ENCODE measurements around the gene PDCL2.
"Not testable (repeated sequence)": the region's sequence is repeated elsewhere in the genome, so short reads cannot be mapped to it uniquely, and the experiment has no call there.

Gene PDCL2, protein sequence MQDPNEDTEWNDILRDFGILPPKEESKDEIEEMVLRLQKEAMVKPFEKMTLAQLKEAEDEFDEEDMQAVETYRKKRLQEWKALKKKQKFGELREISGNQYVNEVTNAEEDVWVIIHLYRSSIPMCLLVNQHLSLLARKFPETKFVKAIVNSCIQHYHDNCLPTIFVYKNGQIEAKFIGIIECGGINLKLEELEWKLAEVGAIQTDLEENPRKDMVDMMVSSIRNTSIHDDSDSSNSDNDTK

DNA sequence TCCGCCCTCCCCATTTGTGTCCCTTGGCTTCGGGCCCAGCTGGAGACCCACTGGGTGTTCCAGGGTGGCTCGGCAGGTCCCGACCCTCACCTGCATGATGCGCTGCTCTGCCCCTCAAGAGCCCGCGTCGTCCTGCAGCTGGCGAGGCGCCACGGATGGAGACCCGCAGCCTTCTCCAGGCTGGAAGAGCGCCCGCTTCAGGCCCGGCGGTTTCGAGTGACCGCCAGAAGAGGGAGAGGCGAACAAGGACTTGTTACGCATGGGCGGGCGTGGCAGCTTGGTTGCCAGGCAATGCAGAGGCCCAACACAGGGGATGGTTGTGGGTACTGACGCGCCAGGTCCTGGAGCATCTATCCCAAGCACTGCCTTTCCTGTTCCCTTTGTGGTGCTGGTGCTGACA lies at the start of gene PDCL2:
Gene PDCL2 (minus strand): TSS at position 232 of the 400 bp plus-strand sequence. CDS start 136 bp downstream, at position 96.
- no peak for DNase-seq

DNA sequence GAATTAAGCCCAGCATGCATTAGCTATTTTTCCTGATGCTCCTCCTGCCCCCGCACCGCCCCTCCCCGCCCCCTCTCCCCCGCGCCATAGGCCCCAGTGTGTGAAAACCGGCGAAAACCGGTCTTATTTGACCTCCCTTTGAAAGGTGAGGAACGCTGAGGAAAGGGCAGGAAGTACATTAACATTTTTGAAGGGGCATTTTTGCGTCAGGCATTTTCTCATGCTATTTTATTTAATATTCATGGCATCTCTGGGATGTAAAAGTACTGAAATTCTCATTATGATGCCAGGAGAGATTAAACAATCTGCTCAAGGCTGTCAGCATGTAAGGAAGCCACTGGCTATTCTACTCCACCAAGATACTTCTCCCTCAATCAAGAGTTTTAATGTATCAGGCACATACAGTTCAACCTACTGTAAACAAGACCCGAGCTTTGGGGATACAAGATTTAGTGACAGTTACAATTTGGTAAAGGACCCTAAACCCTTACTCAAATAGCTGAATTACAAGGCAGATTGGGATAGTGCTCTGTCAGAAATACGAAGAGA lies 45.3 kb upstream of the PDCL2 start:
- no peak for DNase-seq

DNA sequence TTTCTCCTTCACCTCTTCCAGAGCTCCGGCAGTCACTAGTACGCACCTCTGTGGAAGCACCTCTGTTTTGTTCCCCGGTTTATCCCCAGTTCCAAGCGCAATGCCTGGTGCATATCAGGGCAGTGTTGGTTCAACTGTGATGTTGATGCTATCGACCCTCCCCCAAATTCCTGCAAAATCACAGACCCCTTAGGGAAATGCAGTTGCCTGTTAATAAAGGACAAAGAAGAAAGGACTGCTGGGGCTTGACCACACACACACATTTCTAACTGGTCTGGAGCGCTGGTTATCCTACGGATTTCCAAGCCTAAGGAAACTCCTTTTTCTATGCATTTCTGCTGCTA lies 44.6 kb upstream of the PDCL2 start:
- DNase-seq, result no peak

DNA sequence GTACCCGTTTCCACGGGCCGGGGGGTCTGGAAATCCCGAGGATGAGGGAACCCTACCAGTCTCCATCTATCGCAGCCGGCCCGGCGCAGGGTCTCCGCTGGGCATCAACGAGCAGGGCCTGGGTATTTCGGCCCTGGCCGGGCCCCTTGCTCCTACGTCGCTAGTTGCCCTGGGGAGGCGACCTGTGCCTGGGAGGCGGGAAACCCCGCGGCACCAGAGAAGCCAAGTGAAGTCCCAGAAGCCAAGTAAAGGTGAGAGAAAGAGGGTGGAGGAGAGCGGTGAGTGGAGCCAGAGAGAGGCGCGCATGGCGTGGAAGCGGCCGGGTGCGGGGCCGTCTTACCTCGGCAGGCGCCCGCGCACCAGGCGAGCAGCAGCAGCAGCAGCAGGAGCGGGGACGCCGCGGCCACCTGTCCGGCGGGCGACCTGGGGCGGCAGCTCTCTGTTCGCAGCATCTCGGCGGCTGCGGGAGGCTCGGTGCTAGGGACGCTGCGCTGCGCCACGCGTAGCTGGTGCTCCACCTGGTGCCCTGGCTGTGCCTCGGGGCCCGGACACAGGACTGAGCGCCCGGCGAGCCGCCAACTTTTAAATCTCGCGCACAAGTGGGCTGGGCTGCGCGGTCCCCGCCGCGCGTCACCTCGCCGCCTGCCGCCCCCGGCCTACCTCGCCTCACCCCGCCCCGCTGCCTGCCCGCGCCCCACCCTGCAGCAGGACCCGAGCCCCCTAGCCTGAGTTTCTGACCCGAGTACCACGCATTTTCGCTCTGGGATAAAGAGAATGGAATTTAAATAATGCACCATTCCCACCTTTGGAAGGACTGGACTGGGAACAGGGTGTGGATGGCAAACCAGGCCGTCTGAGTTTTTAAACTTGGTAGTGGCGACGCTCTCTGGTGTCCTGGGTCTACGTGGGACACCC lies 44.0 kb upstream of the PDCL2 start, which contains the start of gene NMU:
Gene NMU (minus strand): TSS at position 558 of the 915 bp plus-strand sequence. CDS start 106 bp downstream, at position 452.
- peak; percentile 6 for DNase-seq

DNA sequence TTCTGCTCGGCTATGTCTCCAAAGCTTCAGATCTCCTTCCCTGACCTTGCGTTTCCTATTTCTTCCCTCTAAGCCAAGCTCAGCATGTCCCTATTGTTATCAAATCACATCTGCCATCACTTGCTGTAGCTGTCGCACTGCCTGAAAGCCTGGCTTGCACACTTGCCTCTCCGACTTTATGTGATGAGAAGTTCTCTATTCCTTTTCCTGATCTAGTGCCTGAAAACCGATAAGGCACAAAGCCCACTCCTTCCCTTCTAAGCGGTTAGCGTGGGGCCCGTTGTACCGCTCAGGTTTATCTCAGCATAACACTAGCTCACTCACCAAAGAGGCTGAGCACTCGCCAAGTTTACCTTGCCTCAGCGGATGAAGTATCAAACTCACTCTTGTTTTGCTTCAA lies 43.2 kb upstream of the PDCL2 start:
- no peak for DNase-seq

DNA sequence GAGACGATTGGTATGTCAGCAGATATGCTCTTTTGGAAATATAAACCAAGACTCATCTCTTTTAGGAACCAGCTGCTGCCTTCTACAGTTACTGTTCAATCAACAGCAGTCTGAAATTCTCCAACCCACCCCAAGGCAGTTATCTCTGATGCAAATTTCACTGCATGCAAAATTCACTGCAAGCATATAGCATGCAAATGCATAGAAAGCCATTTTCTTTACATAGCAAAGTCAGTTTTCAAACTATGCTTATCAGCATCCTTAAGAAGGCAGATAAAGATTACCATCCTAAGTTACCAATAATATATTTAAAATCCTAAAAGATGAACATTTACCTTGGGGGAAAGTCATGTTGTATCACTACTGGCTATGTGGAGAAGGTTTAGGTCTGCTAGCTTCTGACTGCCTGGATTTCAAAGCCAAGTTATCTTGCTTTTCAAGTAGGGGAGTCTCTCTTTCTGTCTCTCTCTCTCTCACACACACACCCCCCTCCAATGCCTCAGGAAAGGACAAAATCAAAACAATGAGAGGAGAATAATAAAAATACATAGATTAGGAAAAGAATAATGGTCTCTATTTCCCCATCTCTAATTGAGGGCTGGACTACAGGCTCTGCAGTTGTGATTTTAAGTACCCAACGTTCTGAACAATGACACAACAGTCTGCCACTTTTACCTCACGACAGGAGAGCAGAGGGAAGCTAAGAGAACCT lies 42.5 kb upstream of the PDCL2 start:
- no peak for DNase-seq

DNA sequence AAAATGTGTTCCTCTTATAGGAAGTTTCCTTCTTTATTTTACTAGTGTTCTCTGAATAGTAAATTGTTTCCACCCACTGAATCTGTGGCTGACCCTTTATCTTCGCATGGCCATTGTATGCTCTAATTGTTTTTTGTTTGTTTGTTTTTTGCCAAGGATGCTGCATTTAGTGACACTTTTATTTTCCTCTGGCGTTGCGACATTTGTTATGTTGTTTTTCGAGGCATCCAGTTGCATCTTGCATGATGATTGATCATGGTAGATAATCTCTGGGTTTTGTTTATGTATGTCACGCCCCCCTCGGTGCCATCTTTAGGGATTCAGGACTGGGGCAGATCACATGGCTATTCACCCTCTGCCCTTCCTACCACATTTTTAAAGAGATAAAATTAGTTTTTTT lies 41.9 kb upstream of the PDCL2 start:
- no peak for DNase-seq

DNA sequence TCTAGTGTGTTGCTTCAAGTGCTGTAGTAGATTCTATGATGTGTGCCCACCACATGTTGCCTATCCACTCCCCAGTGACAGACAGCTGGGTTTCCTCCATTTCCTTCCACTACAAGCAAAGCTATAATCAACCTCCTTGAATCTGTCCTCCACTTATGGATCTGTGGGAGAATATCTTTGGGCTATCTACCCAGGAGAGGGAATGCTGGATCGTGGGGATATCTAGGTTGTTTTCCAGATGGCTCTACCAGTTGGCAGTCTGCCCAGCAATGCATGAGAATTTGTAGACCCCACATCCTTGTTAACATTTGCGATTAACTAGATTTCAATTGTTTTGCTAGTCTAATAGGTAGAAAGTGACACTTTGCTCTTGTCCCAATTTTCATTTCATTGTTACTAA lies 33.8 kb upstream of the PDCL2 start:
- no peak for DNase-seq

DNA sequence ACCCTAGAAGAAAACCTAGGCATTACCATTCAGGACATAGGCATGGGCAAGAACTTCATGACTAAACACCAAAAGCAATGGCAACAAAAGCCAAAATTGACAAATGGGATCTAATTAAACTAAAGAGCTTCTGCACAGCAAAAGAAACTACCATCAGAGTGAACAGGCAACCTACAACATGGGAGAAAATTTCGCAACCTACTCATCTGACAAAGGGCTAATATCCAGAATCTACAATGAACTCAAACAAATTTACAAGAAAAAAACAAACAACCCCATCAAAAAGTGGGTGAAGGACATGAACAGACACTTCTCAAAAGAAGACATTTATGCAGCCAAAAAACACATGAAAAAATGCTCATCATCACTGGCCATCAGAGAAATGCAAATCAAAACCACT lies 32.0 kb upstream of the PDCL2 start:
- not testable (repeated sequence) for DNase-seq

DNA sequence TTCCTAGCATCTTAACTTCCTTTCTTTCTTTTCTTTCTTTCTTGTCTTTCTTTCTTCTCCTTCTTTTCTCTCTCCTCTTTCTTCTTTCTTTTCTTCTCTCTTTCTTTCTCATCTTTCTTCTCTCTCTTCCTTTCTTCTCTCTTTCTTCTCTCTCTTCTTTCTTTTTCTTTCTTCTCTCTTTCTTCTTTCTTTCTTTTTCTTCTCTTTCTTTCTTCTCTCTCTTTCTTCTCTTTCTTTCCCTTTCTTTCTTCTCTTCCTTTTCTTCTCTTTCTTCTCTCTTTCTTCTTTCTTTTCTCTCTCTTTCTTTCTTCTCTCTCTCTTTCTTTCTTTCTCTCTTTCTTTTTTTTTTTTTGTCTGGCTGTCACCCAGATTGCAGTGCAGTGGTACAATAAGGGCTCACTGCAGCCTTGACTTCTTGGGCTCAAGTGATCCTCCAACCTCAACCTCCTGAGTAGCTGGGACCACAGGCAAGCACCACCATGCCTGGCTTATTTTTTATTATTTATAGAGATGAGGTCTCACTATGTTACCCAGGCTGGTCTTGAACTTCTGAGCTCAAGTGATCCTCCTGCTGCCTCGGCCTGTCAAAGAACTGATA lies 26.6 kb upstream of the PDCL2 start:
- DNase-seq, result no peak

DNA sequence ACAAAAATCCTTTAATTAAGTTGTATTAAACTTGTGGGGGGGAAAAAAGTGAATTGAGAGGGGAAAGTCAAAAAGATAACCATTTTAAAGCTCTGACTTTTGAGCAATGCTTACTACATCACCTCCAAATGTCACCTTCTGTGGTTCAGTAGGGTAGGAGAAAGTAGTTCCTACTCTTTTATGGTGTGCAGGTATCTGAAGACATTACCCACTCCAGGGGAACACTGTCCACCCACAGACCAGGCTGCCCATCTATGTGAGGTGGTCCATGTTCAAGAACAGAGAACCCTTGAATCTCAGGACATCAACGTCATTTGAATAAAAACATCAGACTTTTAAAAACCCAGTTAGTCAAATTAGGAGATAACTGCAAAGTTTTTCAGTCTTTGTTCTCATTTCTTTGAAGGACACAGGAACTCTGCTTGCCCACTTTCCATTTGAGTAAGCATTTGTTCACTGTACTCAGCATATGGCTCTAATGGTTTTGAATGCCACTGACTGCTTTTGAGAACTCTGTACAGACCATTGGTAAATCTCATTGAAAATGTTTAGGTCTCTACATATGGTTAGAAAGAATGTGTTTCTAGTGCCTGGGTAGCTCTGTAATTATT lies 25.6 kb upstream of the PDCL2 start:
- no peak for DNase-seq

DNA sequence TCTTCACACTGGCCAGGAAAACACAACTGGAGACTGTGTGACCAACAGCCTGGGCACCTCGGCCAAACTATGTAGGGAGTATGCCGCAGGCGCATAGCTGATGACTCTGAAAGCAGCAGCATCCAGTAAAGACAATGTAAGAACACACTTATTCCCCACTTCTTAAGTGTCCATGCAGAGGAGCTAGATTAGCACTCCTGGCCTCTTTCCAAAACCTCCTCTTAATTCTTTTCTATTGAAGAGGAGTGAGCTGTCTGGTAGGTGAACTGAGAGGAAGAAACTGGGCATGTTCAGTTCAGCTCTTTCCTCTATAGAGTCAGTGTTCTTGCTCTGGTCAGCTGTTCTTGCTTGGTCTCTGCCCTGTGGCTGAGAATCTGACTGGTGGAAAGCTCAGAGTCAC lies 23.0 kb upstream of the PDCL2 start:
- DNase-seq, result no peak

DNA sequence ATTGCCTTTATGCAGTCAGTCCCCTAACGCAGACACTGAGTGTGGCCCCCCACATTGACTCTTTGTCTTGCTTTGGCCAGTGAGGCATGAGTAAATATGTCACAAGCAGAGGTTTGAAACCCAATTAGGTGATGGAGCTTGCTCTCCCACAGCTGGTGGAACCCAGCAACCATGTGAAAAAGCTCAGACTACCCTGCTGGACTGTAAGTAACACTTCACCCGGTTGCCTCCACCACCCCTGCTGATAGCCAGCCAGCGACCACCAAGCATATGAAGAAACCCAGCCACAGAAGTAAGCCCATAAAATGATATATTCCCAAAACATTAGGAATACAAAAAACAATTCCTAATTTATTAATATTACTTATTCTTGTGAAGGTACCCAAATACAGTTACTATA lies 21.6 kb upstream of the PDCL2 start:
- no peak for DNase-seq

DNA sequence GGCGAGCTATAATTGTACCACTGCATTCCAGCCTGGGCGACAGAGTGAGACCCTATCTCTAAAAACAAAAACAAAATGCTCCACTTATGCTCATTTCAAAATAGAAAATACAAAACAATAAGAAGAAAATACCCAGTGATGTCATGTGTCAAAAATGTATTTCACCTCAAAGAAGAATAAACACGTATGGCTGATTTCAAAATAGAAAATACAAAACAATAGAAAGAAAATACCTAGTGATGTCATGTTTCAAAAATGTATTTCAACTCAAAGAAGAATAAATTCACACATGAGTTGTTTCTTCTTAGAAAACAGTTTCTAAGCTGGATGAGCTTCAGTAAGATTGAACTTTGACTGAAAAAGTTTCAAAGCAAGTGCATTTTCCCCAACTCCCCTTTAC lies 20.3 kb upstream of the PDCL2 start:
- DNase-seq, result no peak

DNA sequence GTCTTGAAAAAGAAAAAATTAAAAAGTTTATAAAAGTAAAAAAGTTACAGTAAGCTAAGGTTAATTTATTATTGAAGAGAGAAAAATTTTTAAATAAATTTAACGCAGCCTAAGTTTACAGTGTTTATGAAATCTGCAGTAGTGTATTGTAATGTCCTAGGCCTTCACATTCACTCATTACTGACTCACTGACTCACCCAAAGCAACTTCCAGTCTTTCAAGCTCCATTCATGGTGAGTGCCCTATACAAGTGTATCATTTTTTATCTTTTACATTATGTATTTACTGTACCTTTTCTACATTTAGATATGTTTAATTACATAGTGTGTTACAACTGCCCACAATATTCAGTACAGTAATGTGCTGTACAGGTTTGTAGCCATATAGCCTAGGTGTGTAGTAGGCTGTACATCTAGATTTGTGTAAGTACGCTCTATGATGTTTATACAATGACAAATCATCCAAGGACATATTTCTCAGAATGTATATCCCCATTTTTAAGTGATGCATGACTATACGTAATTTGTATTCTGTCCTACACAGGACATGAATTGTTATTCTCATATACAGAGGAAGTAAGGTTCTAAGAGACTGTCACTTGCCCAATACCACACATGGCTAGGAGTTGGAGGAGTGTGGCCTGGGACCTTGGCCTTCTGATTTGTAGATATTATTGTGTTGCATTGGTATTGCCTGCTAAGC lies 19.5 kb upstream of the PDCL2 start:
- no peak for DNase-seq

DNA sequence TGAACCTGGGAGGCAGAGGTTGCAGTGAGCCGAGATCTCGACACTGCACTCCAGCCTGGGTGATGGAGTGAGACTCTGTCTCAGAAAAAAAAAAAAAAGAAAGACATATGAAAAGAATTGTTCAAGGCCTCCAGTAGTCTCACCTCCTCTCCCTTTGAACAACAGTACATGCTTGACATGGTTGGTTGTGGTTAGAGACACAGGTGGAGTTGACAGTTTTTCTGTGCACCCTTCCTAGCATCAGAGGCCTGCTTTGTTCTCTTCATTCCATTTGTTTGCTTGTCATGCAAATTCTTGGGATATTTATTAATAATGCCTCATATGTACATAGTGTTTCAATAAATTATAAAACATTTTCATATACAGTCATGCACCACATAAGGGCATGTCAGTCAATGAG lies 18.3 kb upstream of the PDCL2 start:
- no peak for DNase-seq

DNA sequence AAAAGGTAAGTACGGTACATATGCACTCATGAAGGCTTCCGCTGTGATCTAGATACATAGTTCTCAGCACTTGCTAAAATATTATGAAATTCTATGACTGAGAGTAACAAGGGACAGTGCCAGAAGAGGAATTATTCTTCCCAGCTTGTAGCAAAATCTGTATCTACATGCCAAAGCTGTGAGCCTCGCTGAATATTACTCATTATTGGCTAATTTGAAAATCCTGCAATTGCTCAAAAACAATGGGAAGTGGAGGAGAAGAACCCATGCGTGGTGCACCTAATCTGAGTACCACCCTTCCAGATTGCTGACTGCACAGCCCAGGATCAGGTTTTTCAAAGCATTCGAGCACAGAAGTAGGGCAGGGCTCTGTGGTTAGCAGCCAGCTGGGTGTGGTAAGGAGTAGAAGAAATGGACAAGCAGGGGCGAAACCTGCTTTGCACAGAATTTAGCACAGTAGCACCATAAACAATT lies 17.4 kb upstream of the PDCL2 start:
- no peak for DNase-seq

DNA sequence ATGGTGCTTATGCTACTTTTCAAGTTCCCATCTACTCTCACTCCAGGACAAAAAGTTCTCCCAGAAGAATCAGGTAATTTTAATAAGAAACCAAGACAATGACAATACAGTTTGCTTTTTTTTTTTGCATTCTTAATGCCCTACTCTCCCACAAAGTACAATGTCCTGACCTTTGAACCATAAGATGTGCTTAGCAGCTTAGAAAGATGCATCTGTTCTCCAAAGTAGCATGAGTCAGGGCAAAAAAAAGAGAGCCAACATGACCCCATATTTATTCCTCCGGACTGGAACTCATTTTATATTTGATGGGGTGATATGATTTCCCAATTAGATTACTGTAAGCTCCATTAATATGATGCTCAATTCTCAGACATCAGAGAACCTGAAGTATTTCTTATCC lies 16.5 kb upstream of the PDCL2 start:
- no peak for DNase-seq

DNA sequence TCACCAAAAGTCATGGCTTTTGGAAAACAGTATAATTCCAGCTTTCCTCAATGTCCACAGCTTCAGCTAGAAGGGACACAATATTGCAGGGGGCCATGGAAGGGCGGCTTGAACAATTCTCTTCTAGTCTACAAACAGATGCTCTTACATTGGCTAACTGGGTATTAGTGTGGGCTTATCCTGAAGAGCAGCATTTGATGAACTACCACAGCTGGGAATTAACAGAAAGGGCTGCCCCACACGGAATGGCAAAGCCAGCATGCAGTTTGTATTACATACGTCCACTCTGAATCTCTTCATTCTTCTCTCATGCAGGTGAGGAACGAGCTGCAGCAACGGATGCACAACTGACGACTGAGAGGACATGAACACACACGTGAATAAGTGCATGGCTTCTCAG lies 13.0 kb upstream of the PDCL2 start:
- no peak for DNase-seq

DNA sequence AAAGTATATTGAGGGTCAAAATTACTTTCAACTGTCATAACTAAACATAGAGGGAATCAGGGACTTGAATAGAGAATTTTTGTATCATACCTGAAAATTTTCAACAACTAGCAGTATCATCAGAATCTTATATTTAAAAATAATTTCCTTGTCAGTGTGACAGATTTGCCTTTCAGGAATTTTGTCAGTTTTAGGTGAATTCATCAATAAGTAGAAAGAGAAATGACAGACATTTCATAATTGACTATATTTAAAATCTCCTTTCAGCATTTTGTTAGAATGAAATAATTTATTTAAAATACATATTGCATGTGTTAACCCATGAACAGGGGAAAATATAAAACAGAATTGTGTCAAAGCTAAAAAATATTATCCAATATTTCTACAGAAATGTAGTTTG lies 8.6 kb upstream of the PDCL2 start:
- DNase-seq, result no peak

DNA sequence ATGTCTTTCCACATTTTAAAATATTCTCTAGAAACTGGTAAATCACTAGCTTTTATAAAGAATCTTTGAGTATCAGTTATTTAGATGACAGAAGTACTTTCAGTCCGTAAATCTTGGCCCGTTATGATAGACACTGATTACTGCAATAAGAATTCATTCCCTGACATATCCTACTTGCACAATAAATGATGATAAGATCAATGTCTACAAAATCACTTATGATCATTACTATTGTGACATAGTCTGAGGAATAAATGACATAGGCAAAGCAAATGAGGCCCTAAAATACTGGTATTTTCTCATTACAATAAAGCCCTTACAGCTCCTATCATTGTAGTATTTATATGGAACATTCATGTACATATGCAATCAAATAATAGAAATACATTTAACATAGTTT lies 6.6 kb upstream of the PDCL2 start:
- no peak for DNase-seq

DNA sequence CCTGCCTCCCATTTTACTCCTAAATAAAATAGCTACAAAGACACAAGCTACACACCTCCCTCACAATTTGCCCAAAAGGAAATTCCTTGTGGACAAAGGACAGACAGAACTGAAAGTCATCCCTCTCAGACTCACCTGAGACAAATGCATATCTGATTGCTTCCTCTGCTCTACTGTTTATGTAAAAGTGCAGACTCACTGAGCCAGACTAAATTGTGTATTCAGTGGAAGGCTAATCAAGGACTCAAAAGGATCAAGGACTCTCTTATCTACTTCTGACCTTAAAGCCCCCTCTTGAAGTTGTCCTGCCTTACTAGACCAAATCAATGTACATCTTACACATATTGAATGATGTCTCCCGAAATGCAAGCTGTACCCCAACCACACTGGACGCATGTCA lies 3.9 kb downstream of the PDCL2 start:
- no peak for DNase-seq
